OCI-LY7 (cell line): ENCODE measurements around the gene KRT76. TPM values are rescaled to one million over a fixed set of nuclear protein-coding genes. Genes with fewer than 3 reads are reported as not detected.

Source experiments
- BruUV-seq: library from RNA; stranded (reverse); fragments of 400-500 nt; replicated peaks from 2 replicates; lab custom pipeline; 2021; lab: Mats Ljungman, UMichigan
- CTCF ChIA-PET: fragments of 300-600 bp; sonication (Branson Sonifier 250); formaldehyde crosslinking; loops from one replicate; lab custom pipeline; 2022; ENCODE audit warnings: antibody characterized with exemption; ENCODE audit not compliant: unreplicated experiment; lab: Charles Lee
- POLR2A ChIA-PET: fragments of 300-600 bp; sonication (Branson Sonifier 250); formaldehyde crosslinking; loops from one replicate; lab custom pipeline; 2022; ENCODE audit warnings: antibody characterized with exemption; lab: Charles Lee
- DNase-seq: peaks from one replicate; pipeline ENCODE4 v3.0.0-alpha.2; 2015; ENCODE audit warnings: low spot score
- H2AFZ ChIP-seq: fragments of 200-600 bp; sonication (generic), shearing (Covaris generic); 2 replicates; pipeline ENCODE4 v1.6.1; 2014; ENCODE audit warnings: mild to moderate bottlenecking, antibody characterized with exemption, low read length, moderate library complexity
- H3K27ac ChIP-seq: fragments of 200-600 bp; sonication (generic); 2 replicates; pipeline ENCODE4 v1.5.1; 2014; ENCODE audit warnings: mixed run types, low read depth, mild to moderate bottlenecking, moderate library complexity, low read length, inconsistent platforms; ENCODE audit not compliant: poor library complexity, severe bottlenecking
- H3K36me3 ChIP-seq: fragments of 200-600 bp; sonication (generic); 2 replicates; pipeline ENCODE4 v1.6.1; 2014; ENCODE audit warnings: mild to moderate bottlenecking, antibody characterized with exemption, low read length, moderate library complexity, mixed read lengths; ENCODE audit not compliant: insufficient read depth
- H3K4me1 ChIP-seq: fragments of 200-600 bp; sonication (generic); 2 replicates; pipeline ENCODE4 v1.5.1; 2014; ENCODE audit warnings: mild to moderate bottlenecking, low read length; ENCODE audit not compliant: insufficient read depth, poor library complexity, severe bottlenecking
- H3K4me2 ChIP-seq: fragments of 200-600 bp; sonication (generic); 2 replicates; pipeline ENCODE4 v1.6.1; 2014; ENCODE audit warnings: mild to moderate bottlenecking, low read length
- H3K4me3 ChIP-seq: fragments of 200-600 bp; sonication (generic); 2 replicates; pipeline ENCODE4 v1.5.1; 2014; ENCODE audit warnings: mild to moderate bottlenecking, low read depth, low read length; ENCODE audit not compliant: poor library complexity, severe bottlenecking
- H3K79me2 ChIP-seq: fragments of 200-600 bp; sonication (generic); 2 replicates; pipeline ENCODE4 v1.6.1; 2016; ENCODE audit warnings: low read depth, mild to moderate bottlenecking, low read length, moderate library complexity, mixed read lengths; ENCODE audit not compliant: insufficient read depth
- H3K9me2 ChIP-seq: fragments of 200-600 bp; sonication (generic); 2 replicates; pipeline ENCODE4 v1.6.1; 2016; ENCODE audit warnings: mild to moderate bottlenecking, low read length, mixed read lengths; ENCODE audit not compliant: insufficient read depth
- H3K9me3 ChIP-seq: fragments of 200-600 bp; sonication (generic); 2 replicates; pipeline ENCODE4 v1.6.1; 2014; ENCODE audit warnings: mild to moderate bottlenecking, mixed run types, low read length, mixed read lengths
- H4K20me1 ChIP-seq: fragments of 200-600 bp; sonication (generic); 2 replicates; pipeline ENCODE4 v1.6.1; 2014; ENCODE audit warnings: mild to moderate bottlenecking, antibody characterized with exemption, low read length, moderate library complexity, mixed read lengths; ENCODE audit not compliant: insufficient read depth
- EZH2phosphoT487 ChIP-seq: fragments of 200-600 bp; sonication (generic); IDR thresholded peaks from 2 replicates; pipeline ENCODE4 v1.6.1; 2018; ENCODE audit warnings: low read depth, borderline replicate concordance, mild to moderate bottlenecking, mixed run types, antibody characterized with exemption, low read length, moderate library complexity, mixed read lengths
- intact Hi-C: fragments of 100-400 bp; cut with micrococcal nuclease; formaldehyde crosslinking; loops from one replicate; pipeline ENCODE4 v1.10.0; 2022; ENCODE audit not compliant: unreplicated experiment
- total RNA-seq, 2 experiments: library from RNA; depleted of rRNA in 1 of 2; stranded (reverse); fragments of >200 nt in 1 of 2; shearing (Covaris generic) in 1 of 2; gene quantifications; 2 replicates each; pipeline ENCODE4 v1.2.3, GENCODE V29; 2014 to 2022
- TF ChIP-seq, protein P1 (sequence below): fragments of 200-600 bp; sonication (generic); conservative IDR thresholded peaks from 2 replicates; pipeline ENCODE4 v1.5.1; 2014; ENCODE audit warnings: mild to moderate bottlenecking, antibody characterized with exemption, low read length, moderate library complexity, mixed read lengths

Gene KRT76
- total RNA-seq, 2 experiments from 2014 or later, result not detected

GRCh38 chr12:52790427-52791270 lies 13.5 kb upstream of the KRT76 start:
- H3K9me2 ChIP-seq, result no peaks in the 10 kb centered on the region
- CTCF ChIA-PET, result no interaction called here

GRCh38 chr12:52789637-52790426 lies 12.7 kb upstream of the KRT76 start:
- Histone ChIP-seq H3K9me3 (no peaks in the 10 kb centered on the region), H3K79me2 (no peaks in the 10 kb centered on the region), H3K4me1 (no peaks in the 10 kb centered on the region), H3K27ac (no peak overlapping the region), H3K9me2 (no peaks in the 10 kb centered on the region), H3K36me3 (no peaks in the 10 kb centered on the region), H3K4me3 (no peak overlapping the region), H4K20me1 (no peaks in the 10 kb centered on the region), H2AFZ (no peak overlapping the region), H3K4me2 (no peak overlapping the region)
- TF ChIP-seq EZH2phosphoT487, result no peak
- TF ChIP-seq, protein P1, sequence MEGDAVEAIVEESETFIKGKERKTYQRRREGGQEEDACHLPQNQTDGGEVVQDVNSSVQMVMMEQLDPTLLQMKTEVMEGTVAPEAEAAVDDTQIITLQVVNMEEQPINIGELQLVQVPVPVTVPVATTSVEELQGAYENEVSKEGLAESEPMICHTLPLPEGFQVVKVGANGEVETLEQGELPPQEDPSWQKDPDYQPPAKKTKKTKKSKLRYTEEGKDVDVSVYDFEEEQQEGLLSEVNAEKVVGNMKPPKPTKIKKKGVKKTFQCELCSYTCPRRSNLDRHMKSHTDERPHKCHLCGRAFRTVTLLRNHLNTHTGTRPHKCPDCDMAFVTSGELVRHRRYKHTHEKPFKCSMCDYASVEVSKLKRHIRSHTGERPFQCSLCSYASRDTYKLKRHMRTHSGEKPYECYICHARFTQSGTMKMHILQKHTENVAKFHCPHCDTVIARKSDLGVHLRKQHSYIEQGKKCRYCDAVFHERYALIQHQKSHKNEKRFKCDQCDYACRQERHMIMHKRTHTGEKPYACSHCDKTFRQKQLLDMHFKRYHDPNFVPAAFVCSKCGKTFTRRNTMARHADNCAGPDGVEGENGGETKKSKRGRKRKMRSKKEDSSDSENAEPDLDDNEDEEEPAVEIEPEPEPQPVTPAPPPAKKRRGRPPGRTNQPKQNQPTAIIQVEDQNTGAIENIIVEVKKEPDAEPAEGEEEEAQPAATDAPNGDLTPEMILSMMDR, result no peak
- POLR2A ChIA-PET, result no interaction called here
- intact Hi-C loops, result no loop called here
- CTCF ChIA-PET, result no interaction called here
- BruUV-seq, result no TSS peak
- no peak for DNase-seq

More at GRCh38 chr12:52790427-52791270, 13.5 kb upstream of the KRT76 start:
- Histone ChIP-seq H3K79me2 (no peaks in the 10 kb centered on the region), H3K4me2 (no peak overlapping the region), H2AFZ (no peak overlapping the region), H4K20me1 (no peaks in the 10 kb centered on the region), H3K36me3 (no peaks in the 10 kb centered on the region), H3K4me3 (no peak overlapping the region), H3K27ac (no peak overlapping the region), H3K4me1 (no peaks in the 10 kb centered on the region), H3K9me3 (no peaks in the 10 kb centered on the region)
- DNase-seq, result no peak
- intact Hi-C loops, result no loop called here
- BruUV-seq, result no TSS peak
- TF ChIP-seq EZH2phosphoT487, result no peak
- TF ChIP-seq, protein P1, result no peak
- POLR2A ChIA-PET, result interaction anchor here (0.6 kb wide), 1 partner anchor 99 kb away, joined by 5 read pairs; no protein-coding TSS in a partner anchor
